ENCODE measurements around the gene DHRS1.
A peak's percentile ranks its signal among the peaks of the same experiment; 100 is the strongest.

The DHRS1 gene

DNA sequence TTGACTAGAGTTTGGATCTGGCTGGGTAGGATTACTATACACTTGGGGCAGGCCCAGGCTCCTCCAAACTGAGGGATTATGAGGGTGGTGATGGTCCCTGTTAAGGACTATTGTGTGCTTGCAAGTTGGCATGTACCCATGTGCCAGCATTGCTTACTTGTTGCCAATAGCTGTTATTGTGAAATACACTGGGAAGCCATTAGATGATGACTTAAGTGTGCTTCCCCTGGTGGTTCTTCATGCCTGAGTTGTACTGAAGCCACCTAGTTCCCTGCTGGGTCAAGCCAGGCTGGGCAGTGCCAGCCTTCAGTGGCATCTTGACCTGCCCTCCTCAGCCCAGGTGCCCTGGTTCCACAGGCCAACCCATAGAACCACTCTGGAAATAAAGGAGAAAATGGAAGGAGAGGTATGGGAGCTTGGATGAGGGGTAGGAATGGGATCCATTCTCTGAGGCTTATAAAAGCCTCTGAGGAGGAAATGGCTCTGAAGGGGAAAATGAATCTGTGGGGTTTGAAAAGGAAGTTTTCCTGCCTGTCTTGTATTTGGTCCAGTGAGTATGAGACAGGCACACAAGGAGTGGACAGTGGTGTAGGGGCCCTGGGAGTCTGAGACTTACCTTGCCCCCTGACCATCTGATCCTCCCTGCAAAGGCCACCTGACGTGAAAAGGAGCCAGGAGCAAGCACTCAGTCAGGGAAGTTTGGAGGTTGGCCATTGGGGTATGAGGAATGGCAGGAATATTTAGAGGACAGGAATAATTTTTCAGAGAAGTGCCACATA lies 12.4 kb upstream of the DHRS1 start:
- in situ Hi-C loops (cut with HindIII; ENCODE audit: low pct_ligation_motif_present, low pct_unique_long_range_greater_than_20kb, low sequenced_read_pairs): no loop called here
- no peak for DNase-seq

GRCh38 chr14:24310646-24311604 lies 11.3 kb upstream of the DHRS1 start, which contains the start of gene LTB4R:
TSS of gene LTB4R (plus strand) at chr14:24311502. CDS start at chr14:24315652, 4,150 bp downstream.
- in situ Hi-C loops (cut with HindIII; ENCODE audit: low pct_ligation_motif_present, low pct_unique_long_range_greater_than_20kb, low sequenced_read_pairs): no loop called here
- DNase-seq: peak; percentile 60

- in situ Hi-C loops (cut with HindIII; ENCODE audit: low pct_ligation_motif_present, low pct_unique_long_range_greater_than_20kb, low sequenced_read_pairs): no loop called here
- no peak for DNase-seq
Measured at GRCh38 chr14:24310265-24310645, 10.7 kb upstream of the DHRS1 start.

DNA sequence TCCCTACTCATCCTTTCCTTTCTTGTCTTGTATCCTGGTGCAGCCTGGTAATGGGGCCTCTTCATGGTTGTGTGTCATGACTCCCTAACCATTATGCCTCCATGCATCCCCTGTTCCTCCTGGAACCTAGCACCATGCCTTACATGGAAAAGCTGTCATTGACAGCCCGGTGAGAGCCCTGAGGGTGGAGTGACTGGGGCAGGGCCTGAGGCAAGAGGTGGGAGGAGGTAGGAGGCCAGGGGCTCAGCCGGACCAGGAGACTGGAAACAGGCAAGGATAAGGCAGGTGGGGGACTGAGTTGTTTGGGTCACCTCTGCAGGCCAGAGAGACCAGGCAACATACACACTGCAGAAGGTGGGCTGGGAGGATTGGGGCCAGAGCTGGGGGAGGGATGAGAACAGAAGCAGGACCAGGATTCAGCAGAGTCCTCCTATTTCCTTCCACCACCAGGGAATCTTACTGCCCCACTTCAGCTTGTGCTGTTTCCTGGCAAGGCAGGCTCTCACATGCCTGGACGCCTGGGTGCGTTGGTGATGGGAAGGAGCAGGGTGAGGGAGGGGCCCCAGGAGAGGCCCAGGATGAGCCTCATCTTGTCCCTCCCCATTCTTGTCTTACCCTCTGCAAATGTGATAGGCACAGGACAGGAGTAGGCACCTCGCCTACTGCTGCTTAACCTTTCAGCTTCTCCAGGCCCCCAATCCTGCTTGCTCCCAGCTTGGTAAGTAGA lies 10.1 kb upstream of the DHRS1 start, which contains the start of gene LTB4R2:
Gene LTB4R2, plus strand, starts transcription at position 603 of the 727 bp plus-strand sequence. CDS start 525 bp downstream, outside the sequence.
- in situ Hi-C loops (cut with HindIII; ENCODE audit: low pct_ligation_motif_present, low pct_unique_long_range_greater_than_20kb, low sequenced_read_pairs): no loop called here
- no peak for DNase-seq

- in situ Hi-C loops (cut with HindIII; ENCODE audit: low pct_ligation_motif_present, low pct_unique_long_range_greater_than_20kb, low sequenced_read_pairs): no loop called here
- no peak for DNase-seq
Measured at GRCh38 chr14:24308342-24309124, 9.0 kb upstream of the DHRS1 start.

GRCh38 chr14:24307575-24308341 lies 8.2 kb upstream of the DHRS1 start, which contains the start of gene CIDEB:
TSS of gene CIDEB (minus strand) at chr14:24307977. CDS start at chr14:24307858, 119 bp downstream.
- in situ Hi-C loops (cut with HindIII; ENCODE audit: low pct_ligation_motif_present, low pct_unique_long_range_greater_than_20kb, low sequenced_read_pairs): no loop called here
- peak; percentile 76 for DNase-seq

GRCh38 chr14:24307156-24307574 lies 7.6 kb upstream of the DHRS1 start:
- DNase-seq: no peak
- in situ Hi-C loops (cut with HindIII; ENCODE audit: low pct_ligation_motif_present, low pct_unique_long_range_greater_than_20kb, low sequenced_read_pairs): no loop called here

DNA sequence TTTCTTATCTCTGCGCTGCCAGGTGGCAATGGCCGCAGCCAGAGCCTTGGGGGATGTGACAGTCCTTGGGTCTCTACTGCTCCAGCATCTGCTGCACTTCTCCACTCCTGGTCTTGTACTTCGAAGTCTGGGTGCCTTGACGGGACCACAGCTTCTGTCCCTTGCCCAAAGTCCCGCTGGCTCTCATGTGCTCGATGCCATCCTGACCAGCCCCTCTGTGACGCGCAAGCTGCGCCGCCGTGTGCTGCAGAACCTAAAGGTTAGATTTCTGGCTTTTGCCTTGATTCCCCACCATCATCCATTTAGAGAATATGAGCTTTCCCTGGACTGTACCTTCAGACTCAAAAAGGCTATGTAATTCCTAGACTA lies 4.4 kb upstream of the DHRS1 start:
- in situ Hi-C loops (cut with HindIII; ENCODE audit: low pct_ligation_motif_present, low pct_unique_long_range_greater_than_20kb, low sequenced_read_pairs): no loop called here
- no peak for DNase-seq

GRCh38 chr14:24300326-24300980 lies 873 bp upstream of the DHRS1 start:
- in situ Hi-C loops (cut with HindIII; ENCODE audit: low pct_ligation_motif_present, low pct_unique_long_range_greater_than_20kb, low sequenced_read_pairs): no loop called here
- no peak for DNase-seq

DNA sequence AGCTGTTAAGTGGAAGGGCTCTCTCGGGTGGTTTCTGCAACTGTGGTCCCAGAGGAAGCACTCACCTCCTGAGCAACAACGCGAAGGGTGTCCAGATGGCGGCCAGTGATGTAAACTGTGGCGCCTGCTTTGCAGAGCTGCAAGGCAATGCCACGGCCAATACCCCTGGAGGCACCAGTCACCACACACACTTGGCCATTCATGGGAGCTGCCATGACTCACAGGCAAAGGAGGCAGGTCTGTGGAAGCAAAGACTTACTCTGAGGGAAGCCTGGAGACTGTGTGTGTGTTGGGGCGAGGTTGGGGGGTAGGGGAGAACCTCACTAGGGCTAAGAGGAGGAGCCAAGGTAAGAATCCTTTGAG lies 707 bp downstream of the DHRS1 start:
- DNase-seq: peak; percentile 87

DNA sequence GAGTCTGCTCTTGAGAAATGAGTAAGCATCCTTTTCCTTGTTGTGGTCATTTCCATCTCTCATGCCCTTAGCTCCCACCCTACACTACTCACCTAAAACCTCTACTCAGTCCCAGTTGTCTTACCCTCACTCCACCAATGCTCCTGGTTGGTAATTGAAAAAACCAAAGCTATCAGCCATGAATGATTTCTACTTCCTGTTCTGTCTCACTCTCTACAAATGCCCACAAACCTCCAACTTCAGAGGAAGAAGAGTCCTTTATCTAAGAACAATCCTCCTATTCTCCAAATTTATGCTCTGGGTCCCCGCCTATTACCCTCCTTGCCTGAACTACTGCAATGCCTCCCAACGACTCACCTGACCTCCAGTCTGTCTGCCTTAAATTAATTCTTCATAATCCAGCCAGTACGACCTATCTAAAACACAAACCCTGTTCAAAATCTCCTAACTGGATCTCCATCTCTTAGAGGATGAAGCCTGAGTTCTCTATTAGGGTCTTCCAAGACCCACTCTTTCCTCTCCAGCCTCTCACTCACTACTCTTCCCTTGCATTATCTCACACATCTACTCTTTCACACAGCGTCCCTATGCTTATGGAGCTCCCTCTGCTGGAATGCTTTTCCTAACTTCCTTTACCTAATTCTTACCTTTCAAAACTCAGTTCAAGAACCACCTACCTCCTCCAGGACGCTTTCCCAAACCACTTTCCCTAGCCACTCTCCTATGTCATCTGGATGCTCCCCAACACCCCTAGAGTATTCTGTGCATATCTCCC lies 2.2 kb downstream of the DHRS1 start:
- peak; percentile 67 for DNase-seq
- in situ Hi-C loops (cut with HindIII; ENCODE audit: low pct_ligation_motif_present, low pct_unique_long_range_greater_than_20kb, low sequenced_read_pairs): no loop called here

More for the DNA sequence above, 707 bp downstream of the DHRS1 start:
- in situ Hi-C loops (cut with HindIII; ENCODE audit: low pct_ligation_motif_present, low pct_unique_long_range_greater_than_20kb, low sequenced_read_pairs): no loop called here

DNA sequence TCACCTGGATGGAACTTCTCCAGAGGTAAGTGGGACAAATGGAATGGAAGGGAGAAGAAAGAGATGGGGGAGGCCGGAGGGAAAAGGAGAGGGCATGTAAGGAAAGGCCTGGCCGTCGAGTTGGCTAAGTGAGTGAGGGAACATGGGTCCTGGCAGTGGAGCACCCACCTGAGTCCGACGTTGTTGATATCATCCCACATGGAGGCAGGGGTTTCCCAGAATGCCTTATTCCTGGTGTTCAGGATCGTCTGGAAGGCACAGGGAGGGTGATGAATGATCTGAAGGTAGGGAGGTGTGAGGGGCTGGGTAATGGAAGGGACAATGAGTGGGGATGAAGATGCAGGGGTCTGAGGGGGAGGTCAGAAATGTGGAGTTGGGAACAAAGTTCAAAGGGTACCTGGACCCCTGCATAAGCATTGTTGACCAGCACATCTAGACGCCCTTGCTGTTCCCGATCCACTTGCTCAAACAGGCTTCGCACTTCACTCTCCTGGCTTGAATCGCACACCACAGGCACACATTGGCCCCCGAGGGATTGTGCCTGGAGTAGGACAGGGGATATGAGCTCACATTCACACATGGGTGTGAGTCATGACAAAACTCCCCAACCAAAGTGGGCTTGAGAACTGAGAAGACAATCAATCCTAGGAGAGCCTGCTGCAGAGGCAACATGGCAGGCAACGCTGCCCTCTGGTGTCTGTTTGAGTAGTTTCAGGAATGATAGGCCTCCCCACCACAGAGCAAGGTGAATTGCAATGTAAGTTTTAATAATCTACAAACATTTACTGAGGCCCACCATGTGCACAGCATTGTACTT lies 3.0 kb downstream of the DHRS1 start:
- peak; percentile 75 for DNase-seq
- in situ Hi-C loops (cut with HindIII; ENCODE audit: low pct_ligation_motif_present, low pct_unique_long_range_greater_than_20kb, low sequenced_read_pairs): no loop called here

GRCh38 chr14:24293525-24293924 lies 6.1 kb downstream of the DHRS1 start:
- in situ Hi-C loops (cut with HindIII; ENCODE audit: low pct_ligation_motif_present, low pct_unique_long_range_greater_than_20kb, low sequenced_read_pairs): no loop called here
- no peak for DNase-seq

- DNase-seq: no peak
- in situ Hi-C loops (cut with HindIII; ENCODE audit: low pct_ligation_motif_present, low pct_unique_long_range_greater_than_20kb, low sequenced_read_pairs): no loop called here
Measured at GRCh38 chr14:24292118-24292807, 7.3 kb downstream of the DHRS1 start.

Data from ACHN (cell line).